Esophagus muscularis mucosa (tissue), 4 donors: Measurements from ENCODE around the gene SAFB2.

ENCODE experiments used
- EP300 ChIP-seq: sonication (generic); formaldehyde crosslinking; IDR thresholded peaks from one replicate; pipeline ENCODE4 v1.6.1; 2017; ENCODE audit warnings: antibody characterized with exemption
- POLR2A ChIP-seq: fragments of 450-650 bp; IDR thresholded peaks from one replicate; pipeline ENCODE4 v1.6.1; 2017; ENCODE audit warnings: antibody characterized with exemption, moderate library complexity, mild to moderate bottlenecking, low read depth
- POLR2AphosphoS5 ChIP-seq, 2 donors: sonication (generic); formaldehyde crosslinking; IDR thresholded peaks; one replicate each; pipeline ENCODE4 v1.6.1; 2017; ENCODE audit warnings: antibody characterized with exemption in 2 of 2
- TF ChIP-seq, protein P1 (sequence below), 3 experiments: fragments of 200-600 bp in 2 of 3; fragments of 450-650 bp in 1 of 3; sonication (generic) in 2 of 3; IDR thresholded peaks; one replicate each; pipeline ENCODE4 v1.5.1; 2017 to 2019; ENCODE audit warnings: antibody characterized with exemption in 3 of 3, mild to moderate bottlenecking in 2 of 3, moderate library complexity in 1 of 3

DNA sequence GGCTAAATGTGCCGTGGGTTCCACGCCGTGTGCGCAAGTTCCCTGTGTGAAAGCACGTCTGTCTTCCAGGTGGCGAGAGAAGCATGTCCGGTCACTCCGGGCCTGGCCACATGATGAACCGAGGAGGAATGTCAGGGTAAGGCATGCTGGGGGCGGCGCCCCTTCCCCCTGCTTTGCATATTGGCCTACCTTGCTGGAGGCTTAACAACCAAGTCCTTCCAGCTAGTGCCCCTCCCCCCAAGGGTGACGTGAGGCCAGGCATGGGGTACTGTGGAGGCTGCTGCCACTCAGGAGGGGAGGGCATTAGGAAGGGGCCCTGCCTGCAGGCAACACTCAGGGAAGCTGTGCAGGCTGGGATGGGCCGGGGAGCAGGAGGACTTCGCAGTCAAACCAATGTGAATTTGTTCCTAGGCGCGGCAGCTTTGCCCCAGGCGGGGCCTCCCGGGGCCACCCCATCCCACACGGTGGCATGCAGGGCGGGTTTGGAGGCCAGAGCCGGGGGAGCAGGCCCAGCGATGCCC is 45.2 kb upstream of the SAFB2 start:
- TF ChIP-seq, protein P1, sequence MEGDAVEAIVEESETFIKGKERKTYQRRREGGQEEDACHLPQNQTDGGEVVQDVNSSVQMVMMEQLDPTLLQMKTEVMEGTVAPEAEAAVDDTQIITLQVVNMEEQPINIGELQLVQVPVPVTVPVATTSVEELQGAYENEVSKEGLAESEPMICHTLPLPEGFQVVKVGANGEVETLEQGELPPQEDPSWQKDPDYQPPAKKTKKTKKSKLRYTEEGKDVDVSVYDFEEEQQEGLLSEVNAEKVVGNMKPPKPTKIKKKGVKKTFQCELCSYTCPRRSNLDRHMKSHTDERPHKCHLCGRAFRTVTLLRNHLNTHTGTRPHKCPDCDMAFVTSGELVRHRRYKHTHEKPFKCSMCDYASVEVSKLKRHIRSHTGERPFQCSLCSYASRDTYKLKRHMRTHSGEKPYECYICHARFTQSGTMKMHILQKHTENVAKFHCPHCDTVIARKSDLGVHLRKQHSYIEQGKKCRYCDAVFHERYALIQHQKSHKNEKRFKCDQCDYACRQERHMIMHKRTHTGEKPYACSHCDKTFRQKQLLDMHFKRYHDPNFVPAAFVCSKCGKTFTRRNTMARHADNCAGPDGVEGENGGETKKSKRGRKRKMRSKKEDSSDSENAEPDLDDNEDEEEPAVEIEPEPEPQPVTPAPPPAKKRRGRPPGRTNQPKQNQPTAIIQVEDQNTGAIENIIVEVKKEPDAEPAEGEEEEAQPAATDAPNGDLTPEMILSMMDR (IDR thresholded peaks at IDR 0.05), result no peak
- no peak for TF ChIP-seq EP300
- TF ChIP-seq POLR2A, result no peak
- TF ChIP-seq POLR2AphosphoS5 (IDR thresholded peaks at IDR 0.05), result peak in 1 of 2 donors; percentile 12
